Measurements from ENCODE around the gene TMEM30B. TPM values are rescaled to one million over a fixed set of nuclear protein-coding genes. Genes with fewer than 3 reads are reported as not detected.

The TMEM30B gene
- total RNA-seq, 1 experiment from 2014 or later, result 0.12 TPM

DNA sequence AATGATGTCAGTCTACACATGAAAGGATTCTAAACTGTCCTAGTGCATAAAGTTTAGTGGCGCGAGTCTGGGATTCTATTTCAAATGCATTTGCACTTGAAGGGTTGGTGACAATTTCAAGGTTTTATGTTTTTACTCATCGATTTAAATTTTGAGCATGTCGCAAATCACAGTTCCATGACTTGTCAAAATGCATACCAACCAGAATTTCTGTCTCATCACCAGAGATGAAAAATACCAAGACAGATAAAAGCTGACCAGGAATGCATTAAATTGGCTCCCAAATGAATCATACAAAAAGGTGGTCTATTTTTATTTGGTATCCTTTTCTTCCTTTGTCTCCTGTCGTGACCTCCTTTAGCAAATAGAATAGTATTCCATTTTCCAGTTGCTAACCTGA is 25.2 kb downstream of the TMEM30B start:
- intact Hi-C loops (cut with micrococcal nuclease), result loop anchor here (10.0 kb wide), 1 partner anchor 1291 kb away; no protein-coding TSS in a partner anchor
- Histone ChIP-seq H3K36me3 (ENCODE audit: control insufficient read depth in 1 of 2, insufficient read depth in 2 of 2, low read length in 2 of 2) (no peaks in the 10 kb centered on the region), H3K9me3 (ENCODE audit: control insufficient read depth in 1 of 2, insufficient read depth in 1 of 2, low read depth in 1 of 2, low read length in 2 of 2) (no peaks in the 10 kb centered on the region), H3K4me2 (ENCODE audit: low read length) (no peak overlapping the region), H3K4me3 (replicated peaks in 1 of 2; ENCODE audit: low read depth in 1 of 2, low read length in 2 of 2) (no peak overlapping the region), H3K79me2 (ENCODE audit: insufficient read depth, low read length) (no peaks in the 10 kb centered on the region), H2AFZ (ENCODE audit: low read depth, low read length, poor library complexity, severe bottlenecking) (no peak overlapping the region), H3K27me3 (ENCODE audit: insufficient read depth, low read length) (no peaks in the 10 kb centered on the region), H3K4me1 (ENCODE audit: control insufficient read depth in 1 of 2, insufficient read depth in 2 of 2, low read length in 2 of 2) (peaks cover 0 to 9% of the 10 kb centered on the region in 2 experiments; a peak in 3 of 4 replicates), H3K9me2 (ENCODE audit: insufficient read depth) (no peaks in the 10 kb centered on the region), H4K20me1 (ENCODE audit: insufficient read depth) (no peaks in the 10 kb centered on the region), H3K9ac (ENCODE audit: low read length) (no peak overlapping the region), H3K27ac (ENCODE audit: low read depth, low read length) (no peak overlapping the region)
- ChIA-PET POLR2A (no interaction called here), CTCF (interaction anchor here (1.7 kb wide), 1 partner anchor 631 kb away, joined by 6 read pairs; no protein-coding TSS in a partner anchor), RAD21 (ENCODE audit: low non-redundant PET in 1 of 2, low total read pairs in 2 of 2, uncharacterized antibody in 2 of 2, unreplicated experiment in 2 of 2) (no interaction called here)
- ATAC-seq (no peak), DNase-seq (ENCODE audit: low read depth, low spot score) (no peak)
- no TSS peak for BruUV-seq (replicated peaks)
- no peak for TF ChIP-seq FOSL1 (IDR thresholded peaks at IDR 0.05; ENCODE audit: low read depth)
- TF ChIP-seq TCF7L2 (IDR thresholded peaks at IDR 0.05; ENCODE audit: borderline replicate concordance, extremely low read depth, insufficient read depth, insufficient read length), result no peak

DNA sequence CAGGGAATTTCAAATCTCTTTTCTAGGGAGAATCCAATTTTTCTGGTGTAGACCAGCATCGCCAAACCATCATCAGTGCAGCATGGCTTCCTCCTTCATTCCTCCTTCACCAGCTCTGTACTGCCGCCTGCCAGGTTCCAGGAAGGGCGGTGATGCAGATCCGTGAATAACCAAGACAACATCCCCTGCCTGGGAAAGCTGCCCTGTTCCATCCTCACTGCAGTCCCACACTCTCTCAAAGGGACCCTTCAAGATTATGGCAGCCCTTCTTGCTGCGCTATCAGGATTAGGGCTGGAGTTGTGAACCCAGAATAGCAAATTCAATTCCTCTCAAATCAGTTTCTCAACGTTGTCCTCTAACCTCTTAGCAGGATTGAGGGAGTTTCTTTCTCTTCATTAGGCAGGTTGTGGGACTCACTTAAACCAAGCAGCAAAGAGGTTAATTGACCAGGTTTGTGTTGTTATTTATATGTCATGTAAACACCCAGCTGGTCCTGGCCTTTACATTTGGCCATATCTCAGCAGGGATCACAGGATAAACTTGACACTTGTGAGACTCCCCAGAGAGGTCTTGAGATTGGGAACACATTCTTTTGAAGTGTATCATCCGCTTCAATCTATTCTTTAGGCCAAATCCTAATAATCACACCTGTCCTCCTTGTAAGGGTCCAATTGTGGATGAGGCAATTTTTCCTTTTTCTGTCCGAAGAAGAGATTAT is 26.2 kb downstream of the TMEM30B start:
- H3K9ac ChIP-seq (ENCODE audit: low read length), result no peak overlapping the region
- intact Hi-C loops (cut with micrococcal nuclease), result loop anchor here (5.0 to 10.0 kb wide), 3 partner anchors 538 to 1290 kb away; no protein-coding TSS in a partner anchor
- H3K9me3 ChIP-seq (ENCODE audit: control insufficient read depth in 1 of 2, insufficient read depth in 1 of 2, low read depth in 1 of 2, low read length in 2 of 2), result no peaks in the 10 kb centered on the region
- H3K79me2 ChIP-seq (ENCODE audit: insufficient read depth, low read length), result no peaks in the 10 kb centered on the region
- POLR2A ChIA-PET, result interaction anchor here (0.5 kb wide), 1 partner anchor 46 kb away, joined by 4 read pairs; no protein-coding TSS in a partner anchor
- RAD21 ChIA-PET (ENCODE audit: low non-redundant PET in 1 of 2, low total read pairs in 2 of 2, uncharacterized antibody in 2 of 2, unreplicated experiment in 2 of 2), result no interaction called here
- H4K20me1 ChIP-seq (ENCODE audit: insufficient read depth), result no peaks in the 10 kb centered on the region
- no TSS peak for BruUV-seq (replicated peaks)
- H3K4me2 ChIP-seq (ENCODE audit: low read length), result no peak overlapping the region
- no peak for ATAC-seq
- H3K27me3 ChIP-seq (ENCODE audit: insufficient read depth, low read length), result no peaks in the 10 kb centered on the region
- TF ChIP-seq SP1 (IDR thresholded peaks at IDR 0.05; ENCODE audit: low read depth) (no peak), ZFX (IDR thresholded peaks at IDR 0.05) (no peak), YY1 (IDR thresholded peaks at IDR 0.05; ENCODE audit: extremely low read depth, insufficient replicate concordance, low read depth, low read length) (no peak), EZH2 (IDR thresholded peaks at IDR 0.05) (no peak), TCF7L2 (IDR thresholded peaks at IDR 0.05; ENCODE audit: borderline replicate concordance, extremely low read depth, insufficient read depth, insufficient read length) (no peak), CEBPB (IDR thresholded peaks at IDR 0.05; ENCODE audit: low read depth) (no peak), CBX3 (IDR thresholded peaks at IDR 0.05; ENCODE audit: low read depth) (no peak), SRF (IDR thresholded peaks at IDR 0.05; ENCODE audit: low read depth) (no peak), POLR2A (IDR thresholded peaks at IDR 0.05; ENCODE audit: borderline replicate concordance, extremely low read depth, insufficient read depth, insufficient read length) (no peak), RAD21 (IDR thresholded peaks at IDR 0.05; ENCODE audit: low read depth) (no peak), POLR2AphosphoS5 (IDR thresholded peaks at IDR 0.05; ENCODE audit: low read depth, low read length) (no peak)
- TF ChIP-seq, protein P1, sequence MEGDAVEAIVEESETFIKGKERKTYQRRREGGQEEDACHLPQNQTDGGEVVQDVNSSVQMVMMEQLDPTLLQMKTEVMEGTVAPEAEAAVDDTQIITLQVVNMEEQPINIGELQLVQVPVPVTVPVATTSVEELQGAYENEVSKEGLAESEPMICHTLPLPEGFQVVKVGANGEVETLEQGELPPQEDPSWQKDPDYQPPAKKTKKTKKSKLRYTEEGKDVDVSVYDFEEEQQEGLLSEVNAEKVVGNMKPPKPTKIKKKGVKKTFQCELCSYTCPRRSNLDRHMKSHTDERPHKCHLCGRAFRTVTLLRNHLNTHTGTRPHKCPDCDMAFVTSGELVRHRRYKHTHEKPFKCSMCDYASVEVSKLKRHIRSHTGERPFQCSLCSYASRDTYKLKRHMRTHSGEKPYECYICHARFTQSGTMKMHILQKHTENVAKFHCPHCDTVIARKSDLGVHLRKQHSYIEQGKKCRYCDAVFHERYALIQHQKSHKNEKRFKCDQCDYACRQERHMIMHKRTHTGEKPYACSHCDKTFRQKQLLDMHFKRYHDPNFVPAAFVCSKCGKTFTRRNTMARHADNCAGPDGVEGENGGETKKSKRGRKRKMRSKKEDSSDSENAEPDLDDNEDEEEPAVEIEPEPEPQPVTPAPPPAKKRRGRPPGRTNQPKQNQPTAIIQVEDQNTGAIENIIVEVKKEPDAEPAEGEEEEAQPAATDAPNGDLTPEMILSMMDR (IDR thresholded peaks at IDR 0.05 in 2 of 3, conservative IDR thresholded peaks at IDR 0.05 in 1 of 3; ENCODE audit: borderline replicate concordance in 1 of 3, insufficient read depth in 1 of 3, low read depth in 2 of 3, low read length in 2 of 3), result no peak
- no peaks in the 10 kb centered on the region for H3K36me3 ChIP-seq (ENCODE audit: control insufficient read depth in 1 of 2, insufficient read depth in 2 of 2, low read length in 2 of 2)
- CTCF ChIA-PET, result interaction anchor here (1.7 kb wide), 1 partner anchor 630 kb away, joined by 6 read pairs; no protein-coding TSS in a partner anchor
- peaks cover 0 to 5% of the 10 kb centered on the region in 2 experiments; a peak in 2 of 4 replicates for H3K4me1 ChIP-seq (ENCODE audit: control insufficient read depth in 1 of 2, insufficient read depth in 2 of 2, low read length in 2 of 2)
- H2AFZ ChIP-seq (ENCODE audit: low read depth, low read length, poor library complexity, severe bottlenecking), result no peak overlapping the region
- H3K27ac ChIP-seq (ENCODE audit: low read depth, low read length), result no peak overlapping the region
- no peak for DNase-seq (ENCODE audit: low read depth, low spot score)
- H3K4me3 ChIP-seq (replicated peaks in 1 of 2; ENCODE audit: low read depth in 1 of 2, low read length in 2 of 2), result no peak overlapping the region
- no peaks in the 10 kb centered on the region for H3K9me2 ChIP-seq (ENCODE audit: insufficient read depth)

Measured in HCT116 (cell line).